H1 (cell line): ENCODE measurements around the gene ATP6V0A4. TPM values are rescaled to one million over a fixed set of nuclear protein-coding genes. Genes with fewer than 3 reads are reported as not detected.

Experiments
- CTCF ChIA-PET: fragments of 300-600 bp; sonication (Branson Sonifier 250); formaldehyde crosslinking; loops from one replicate; lab custom pipeline; 2021; ENCODE audit not compliant: partially characterized antibody; lab: Charles Lee
- POLR2A ChIA-PET: fragments of 300-600 bp; sonication (Branson Sonifier 250); formaldehyde crosslinking; loops from one replicate; lab custom pipeline; 2021; ENCODE audit warnings: inconsistent platforms; ENCODE audit not compliant: partially characterized antibody; lab: Charles Lee
- DNase-seq, 2 experiments: peaks; one replicate each; pipeline versions ENCODE4 v3.0.0 to v3.0.0-alpha.2; 2010 to 2022; ENCODE audit warnings: low spot score in 2 of 2, low read depth in 1 of 2, mixed read lengths in 1 of 2
- FAIRE-seq: peaks from 2 replicates; lab custom pipeline; 2011; peaks lifted over from hg19 to GRCh38; lab: Jason Lieb, UNC
- H2AFZ ChIP-seq: 2 replicates; pipeline ENCODE4 v1.8.1; 2012; ENCODE audit warnings: low read length, inconsistent platforms
- H2AK5ac ChIP-seq: 2 replicates; pipeline ENCODE4 v1.6.1; 2013; ENCODE audit warnings: low read depth, low read length
- H2BK120ac ChIP-seq: replicated peaks from 2 replicates; pipeline ENCODE3; 2013; ENCODE audit warnings: low read depth, low read length, inconsistent platforms
- H2BK12ac ChIP-seq: 2 replicates; pipeline ENCODE4 v1.6.1; 2013; ENCODE audit warnings: low read depth, low read length
- H2BK15ac ChIP-seq: 2 replicates; pipeline ENCODE4 v1.6.1; 2013; ENCODE audit warnings: low read length
- H2BK20ac ChIP-seq: 2 replicates; pipeline ENCODE4 v1.6.1; 2013; ENCODE audit warnings: low read length
- H2BK5ac ChIP-seq: 2 replicates; pipeline ENCODE4 v1.6.1; 2013; ENCODE audit warnings: low read depth, low read length
- H3K14ac ChIP-seq: 2 replicates; pipeline ENCODE4 v1.6.1; 2013; ENCODE audit warnings: inconsistent platforms; ENCODE audit not compliant: insufficient read length
- H3K18ac ChIP-seq: 2 replicates; pipeline ENCODE4 v1.6.1; 2013; ENCODE audit warnings: low read length; ENCODE audit errors: extremely low read depth
- H3K23ac ChIP-seq: 2 replicates; pipeline ENCODE4 v1.6.1; 2013; ENCODE audit warnings: inconsistent platforms; ENCODE audit not compliant: insufficient read length
- H3K23me2 ChIP-seq: 2 replicates; pipeline ENCODE4 v1.6.1; 2013; ENCODE audit warnings: low read depth, low read length
- H3K27ac ChIP-seq: 2 replicates; pipeline ENCODE4 v1.6.1; 2011; ENCODE audit warnings: low read depth, low read length, inconsistent platforms
- H3K27me3 ChIP-seq, 4 experiments: replicated peaks in 1 of 4; 1 replicate in 1 of 4; 2 replicates in 3 of 4; pipeline versions ENCODE4 v1.6.1 to v1.8.1; 2011 to 2013; ENCODE audit warnings: low read length in 3 of 4, mild to moderate bottlenecking in 3 of 4, inconsistent platforms in 2 of 4, mixed read lengths in 2 of 4, moderate library complexity in 1 of 4; ENCODE audit not compliant: control insufficient read depth in 3 of 4, insufficient read depth in 3 of 4; ENCODE audit errors: extremely low read depth in 1 of 4
- H3K36me3 ChIP-seq, 4 experiments: 2 replicates each; pipeline versions ENCODE4 v1.6.1 to v1.8.1; 2011 to 2013; ENCODE audit warnings: mild to moderate bottlenecking in 4 of 4, low read length in 3 of 4, moderate library complexity in 2 of 4, control low read depth in 1 of 4, inconsistent platforms in 1 of 4; ENCODE audit not compliant: insufficient read depth in 4 of 4, control insufficient read depth in 2 of 4
- H3K4ac ChIP-seq: replicated peaks from 2 replicates; pipeline ENCODE3; 2013; ENCODE audit warnings: low read length, low read depth, mixed read lengths, inconsistent platforms; ENCODE audit not compliant: insufficient read length
- H3K4me1 ChIP-seq, 4 experiments: replicated peaks in 1 of 4; 1 replicate in 1 of 4; 2 replicates in 3 of 4; pipeline versions ENCODE4 v1.6.1 to v1.8.1; 2011 to 2013; ENCODE audit warnings: low read length in 3 of 4, inconsistent platforms in 2 of 4, mixed read lengths in 1 of 4; ENCODE audit not compliant: insufficient read depth in 4 of 4, control insufficient read depth in 3 of 4
- H3K4me2 ChIP-seq, 2 experiments: 2 replicates each; pipeline versions ENCODE4 v1.6.1 to v1.8.1; 2011 to 2013; ENCODE audit warnings: low read depth in 2 of 2, low read length in 2 of 2, control low read depth in 1 of 2, inconsistent platforms in 1 of 2, mild to moderate bottlenecking in 1 of 2; ENCODE audit not compliant: insufficient read depth in 1 of 2
- H3K4me3 ChIP-seq, 4 experiments: fragments of 200-600, 300-600 bp in 1 of 4; sonication (generic), shearing (Covaris generic), sonication (Bioruptor Twin) in 1 of 4; 2 replicates each; pipeline versions ENCODE4 v1.5.1 to v1.8.1; 2011 to 2016; ENCODE audit warnings: low read length in 4 of 4, low read depth in 3 of 4, control low read depth in 2 of 4, inconsistent platforms in 2 of 4, mild to moderate bottlenecking in 2 of 4, mixed read lengths in 1 of 4, moderate library complexity in 1 of 4; ENCODE audit not compliant: insufficient read depth in 2 of 4; ENCODE audit errors: extremely low read depth in 1 of 4
- H3K56ac ChIP-seq: replicated peaks from 2 replicates; pipeline ENCODE3; 2013; ENCODE audit warnings: low read depth, mild to moderate bottlenecking, mixed read lengths, low read length, inconsistent platforms; ENCODE audit not compliant: insufficient read length
- H3K79me1 ChIP-seq: 2 replicates; pipeline ENCODE4 v1.6.1; 2013; ENCODE audit warnings: low read depth, low read length, control low read depth
- H3K79me2 ChIP-seq, 2 experiments: 2 replicates each; pipeline versions ENCODE4 v1.6.1 to v1.8.1; 2012 to 2013; ENCODE audit warnings: low read length in 2 of 2, mild to moderate bottlenecking in 2 of 2, inconsistent platforms in 1 of 2; ENCODE audit not compliant: insufficient read depth in 2 of 2, control insufficient read depth in 1 of 2
- H3K9ac ChIP-seq, 4 experiments: replicated peaks in 1 of 4; 1 replicate in 1 of 4; 2 replicates in 3 of 4; pipeline versions ENCODE4 v1.6.1 to v1.8.1; 2011 to 2013; ENCODE audit warnings: low read depth in 3 of 4, low read length in 3 of 4, control low read depth in 2 of 4, mild to moderate bottlenecking in 2 of 4, moderate library complexity in 2 of 4, inconsistent platforms in 1 of 4; ENCODE audit errors: extremely low read depth in 1 of 4
- H3K9me3 ChIP-seq, 2 experiments: 2 replicates each; pipeline versions ENCODE4 v1.6.1 to v1.8.1; 2012 to 2013; ENCODE audit warnings: mild to moderate bottlenecking in 2 of 2, moderate library complexity in 2 of 2, control low read depth in 1 of 2, inconsistent platforms in 1 of 2, low read depth in 1 of 2, low read length in 1 of 2, mixed read lengths in 1 of 2; ENCODE audit not compliant: insufficient read depth in 2 of 2
- H4K20me1 ChIP-seq, 2 experiments: replicated peaks in 1 of 2; 2 replicates each; pipeline versions ENCODE3 to v1.8.1; 2011 to 2013; ENCODE audit warnings: inconsistent platforms in 2 of 2, low read length in 2 of 2, mild to moderate bottlenecking in 1 of 2; ENCODE audit not compliant: insufficient read depth in 2 of 2, control insufficient read depth in 1 of 2
- H4K5ac ChIP-seq: 2 replicates; pipeline ENCODE4 v1.6.1; 2013; ENCODE audit warnings: low read length, low read depth, mixed read lengths, inconsistent platforms; ENCODE audit not compliant: insufficient read length
- H4K8ac ChIP-seq: 2 replicates; pipeline ENCODE4 v1.8.0; 2013; ENCODE audit warnings: mild to moderate bottlenecking, moderate library complexity, low read length, inconsistent platforms; ENCODE audit not compliant: insufficient read depth; ENCODE audit errors: extremely low read depth
- H4K91ac ChIP-seq: replicated peaks from 2 replicates; pipeline ENCODE3; 2013; ENCODE audit warnings: low read length, mixed read lengths, inconsistent platforms; ENCODE audit not compliant: insufficient read length
- CBX5 ChIP-seq: fragments of 300-800, 300-1000 bp; sonication (generic); IDR thresholded peaks from 2 replicates; pipeline ENCODE4 v1.7.1; 2016; ENCODE audit warnings: antibody characterized with exemption, low read length, low read depth
- GTF2F1 ChIP-seq: IDR thresholded peaks from 2 replicates; pipeline ENCODE4 v1.6.1; 2012; ENCODE audit warnings: low read depth, low read length, improper control_type of control experiment, borderline replicate concordance
- NRF1 ChIP-seq: IDR thresholded peaks from 2 replicates; pipeline ENCODE4 v1.6.1; 2011; ENCODE audit warnings: mild to moderate bottlenecking, low read depth, low read length, improper control_type of control experiment
- POLR2AphosphoS5 ChIP-seq: IDR thresholded peaks from 2 replicates; pipeline ENCODE4 v1.6.1; 2011; ENCODE audit warnings: low read depth, low read length
- WGBS, 2 experiments: shearing (Covaris generic) in 1 of 2; methylation state at CpG; one replicate each; pipeline versions ENCODE4 v1.1.6 to v1.1.7; 2013 to 2015; ENCODE audit warnings: low lambda C conversion rate in 2 of 2, mixed read lengths in 2 of 2, inconsistent platforms in 1 of 2, low coverage in 1 of 2, missing lambda C conversion rate in 1 of 2; ENCODE audit not compliant: insufficient replicate concordance in 2 of 2, insufficient coverage in 1 of 2, insufficient read length in 1 of 2; ENCODE audit errors: extremely low coverage in 1 of 2, missing lambda C conversion rate in 1 of 2; 5-methylcytosine and 5-hydroxymethylcytosine counted together
- polyA plus RNA-seq, 7 experiments: library from polyadenylated mRNA; depleted of rRNA in 3 of 7; stranded (reverse) in 5 of 7; unstranded in 2 of 7; fragments of >200 nt in 5 of 7; fragments of 200-250 nt in 2 of 7; gene quantifications; 1 replicate in 5 of 7; 2 replicates in 1 of 7; 4 replicates in 1 of 7; pipeline versions ENCODE4 v1.2.1 to v1.2.3, GENCODE V29; 2011 to 2013; ENCODE audit warnings: missing spikeins in 2 of 7, mixed read lengths in 2 of 7
- total RNA-seq: library from RNA; stranded (reverse); fragmentation: NEBNext Ultra II Directional; extraction: Animal tissue kit (Norgen Biotek cat#: 25700); gene quantifications from 2 replicates; pipeline ENCODE4 v1.2.1, GENCODE V29; 2021
- TF ChIP-seq, protein P1 (sequence below), 3 experiments: IDR thresholded peaks; 1 replicate in 2 of 3; 2 replicates in 1 of 3; pipeline versions ENCODE4 v1.5.1 to v1.6.1; 2011; ENCODE audit warnings: low read length in 3 of 3, mild to moderate bottlenecking in 3 of 3, inconsistent platforms in 2 of 3, low read depth in 1 of 3, moderate library complexity in 1 of 3; ENCODE audit not compliant: insufficient read depth in 1 of 3; ENCODE audit errors: control extremely low read depth in 1 of 3
- TF ChIP-seq, protein P2 (sequence below): IDR thresholded peaks from 2 replicates; pipeline ENCODE4 v1.6.1; 2011; ENCODE audit warnings: low read length, improper control_type of control experiment

Gene ATP6V0A4
- total and polyA plus RNA-seq, 2 of the 8 experiments (the other 6 are each of a cell fraction or from before 2014, with no cell fraction given): 0.47 to 1.6 TPM

DNA sequence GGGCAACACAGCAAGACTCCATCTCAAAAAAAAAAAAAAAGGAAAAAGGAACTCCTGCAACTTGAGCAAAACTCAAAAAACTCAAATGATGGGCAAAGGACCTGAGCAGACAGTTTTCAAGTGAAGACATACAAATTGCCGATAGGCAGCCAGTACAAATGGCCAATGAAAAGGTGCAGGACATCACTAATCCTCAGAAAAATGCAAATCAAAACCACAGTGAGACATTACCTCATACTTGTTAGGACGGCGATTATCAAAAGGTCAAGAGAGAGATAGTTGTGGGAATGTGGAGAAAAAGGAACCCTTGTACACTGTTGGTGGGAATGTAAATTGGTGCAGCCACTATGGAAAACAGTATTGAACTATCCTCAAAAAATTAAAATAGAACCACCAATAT lies 113.7 kb downstream of the ATP6V0A4 start:
- Histone ChIP-seq H3K4me1 (no peaks in the 10 kb centered on the region), H4K5ac (no peak overlapping the region), H3K23ac (no peak overlapping the region), H2BK120ac (no peak overlapping the region), H4K8ac (no peak overlapping the region), H3K14ac (no peak overlapping the region), H3K36me3 (no peaks in the 10 kb centered on the region), H2BK12ac (no peak overlapping the region), H3K4ac (no peak overlapping the region), H3K9me3 (no peaks in the 10 kb centered on the region), H2BK20ac (no peak overlapping the region), H3K27me3 (no peaks in the 10 kb centered on the region), H2AFZ (no peak overlapping the region), H2BK5ac (no peak overlapping the region), H4K20me1 (no peaks in the 10 kb centered on the region), H3K23me2 (no peaks in the 10 kb centered on the region), H3K4me2 (no peak overlapping the region), H2AK5ac (no peak overlapping the region), H3K18ac (no peak overlapping the region), H3K56ac (no peak overlapping the region), H3K79me2 (no peaks in the 10 kb centered on the region), H2BK15ac (no peak overlapping the region), H3K9ac (no peak overlapping the region), H3K27ac (no peak overlapping the region), H3K79me1 (no peaks in the 10 kb centered on the region), H4K91ac (no peak overlapping the region), H3K4me3 (no peak overlapping the region)
- DNase-seq: no peak
- WGBS, 2 experiments: 97% methylated on average over 3 of the region's 3 CpGs; no CpG with 5 or more reads in 1 of the 2 experiments
- FAIRE-seq: no peak
- ChIA-PET POLR2A (no interaction called here), CTCF (no interaction called here)
- TF ChIP-seq, protein P1, sequence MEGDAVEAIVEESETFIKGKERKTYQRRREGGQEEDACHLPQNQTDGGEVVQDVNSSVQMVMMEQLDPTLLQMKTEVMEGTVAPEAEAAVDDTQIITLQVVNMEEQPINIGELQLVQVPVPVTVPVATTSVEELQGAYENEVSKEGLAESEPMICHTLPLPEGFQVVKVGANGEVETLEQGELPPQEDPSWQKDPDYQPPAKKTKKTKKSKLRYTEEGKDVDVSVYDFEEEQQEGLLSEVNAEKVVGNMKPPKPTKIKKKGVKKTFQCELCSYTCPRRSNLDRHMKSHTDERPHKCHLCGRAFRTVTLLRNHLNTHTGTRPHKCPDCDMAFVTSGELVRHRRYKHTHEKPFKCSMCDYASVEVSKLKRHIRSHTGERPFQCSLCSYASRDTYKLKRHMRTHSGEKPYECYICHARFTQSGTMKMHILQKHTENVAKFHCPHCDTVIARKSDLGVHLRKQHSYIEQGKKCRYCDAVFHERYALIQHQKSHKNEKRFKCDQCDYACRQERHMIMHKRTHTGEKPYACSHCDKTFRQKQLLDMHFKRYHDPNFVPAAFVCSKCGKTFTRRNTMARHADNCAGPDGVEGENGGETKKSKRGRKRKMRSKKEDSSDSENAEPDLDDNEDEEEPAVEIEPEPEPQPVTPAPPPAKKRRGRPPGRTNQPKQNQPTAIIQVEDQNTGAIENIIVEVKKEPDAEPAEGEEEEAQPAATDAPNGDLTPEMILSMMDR (IDR thresholded peaks at IDR 0.05; ENCODE audit: control extremely low read depth in 1 of 3, insufficient read depth in 1 of 3, low read depth in 1 of 3, low read length in 3 of 3): no peak
- TF ChIP-seq GTF2F1 (no peak), NRF1 (no peak), POLR2AphosphoS5 (no peak), CBX5 (no peak)
- TF ChIP-seq, protein P2, sequence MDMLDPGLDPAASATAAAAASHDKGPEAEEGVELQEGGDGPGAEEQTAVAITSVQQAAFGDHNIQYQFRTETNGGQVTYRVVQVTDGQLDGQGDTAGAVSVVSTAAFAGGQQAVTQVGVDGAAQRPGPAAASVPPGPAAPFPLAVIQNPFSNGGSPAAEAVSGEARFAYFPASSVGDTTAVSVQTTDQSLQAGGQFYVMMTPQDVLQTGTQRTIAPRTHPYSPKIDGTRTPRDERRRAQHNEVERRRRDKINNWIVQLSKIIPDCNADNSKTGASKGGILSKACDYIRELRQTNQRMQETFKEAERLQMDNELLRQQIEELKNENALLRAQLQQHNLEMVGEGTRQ: no peak
